HFF-Myc (cell line): Measurements from ENCODE around the gene SPEN.

Experiments used
- DNase-seq: peaks from one replicate; pipeline ENCODE4 v3.0.0-alpha.2; 2011; ENCODE audit warnings: low read depth; ENCODE audit errors: extremely low read depth
- H3K4me3 ChIP-seq: replicated peaks from 2 replicates; pipeline ENCODE4 v1.5.1; 2011; ENCODE audit warnings: low read depth, mild to moderate bottlenecking, control low read depth, low read length
- TF ChIP-seq, protein P1 (sequence below): IDR thresholded peaks from 2 replicates; pipeline ENCODE4 v1.5.1; 2012; ENCODE audit warnings: mild to moderate bottlenecking, low read depth, low read length, control low read depth; ENCODE audit errors: missing control alignments

SPEN gene

GRCh38 chr1:15942661-15943327, 95.3 kb downstream of the SPEN start:
- no peak overlapping the region for H3K4me3 ChIP-seq
- TF ChIP-seq, protein P1, sequence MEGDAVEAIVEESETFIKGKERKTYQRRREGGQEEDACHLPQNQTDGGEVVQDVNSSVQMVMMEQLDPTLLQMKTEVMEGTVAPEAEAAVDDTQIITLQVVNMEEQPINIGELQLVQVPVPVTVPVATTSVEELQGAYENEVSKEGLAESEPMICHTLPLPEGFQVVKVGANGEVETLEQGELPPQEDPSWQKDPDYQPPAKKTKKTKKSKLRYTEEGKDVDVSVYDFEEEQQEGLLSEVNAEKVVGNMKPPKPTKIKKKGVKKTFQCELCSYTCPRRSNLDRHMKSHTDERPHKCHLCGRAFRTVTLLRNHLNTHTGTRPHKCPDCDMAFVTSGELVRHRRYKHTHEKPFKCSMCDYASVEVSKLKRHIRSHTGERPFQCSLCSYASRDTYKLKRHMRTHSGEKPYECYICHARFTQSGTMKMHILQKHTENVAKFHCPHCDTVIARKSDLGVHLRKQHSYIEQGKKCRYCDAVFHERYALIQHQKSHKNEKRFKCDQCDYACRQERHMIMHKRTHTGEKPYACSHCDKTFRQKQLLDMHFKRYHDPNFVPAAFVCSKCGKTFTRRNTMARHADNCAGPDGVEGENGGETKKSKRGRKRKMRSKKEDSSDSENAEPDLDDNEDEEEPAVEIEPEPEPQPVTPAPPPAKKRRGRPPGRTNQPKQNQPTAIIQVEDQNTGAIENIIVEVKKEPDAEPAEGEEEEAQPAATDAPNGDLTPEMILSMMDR, result no peak

GRCh38 chr1:15943328-15943991, 96.0 kb downstream of the SPEN start:
- TF ChIP-seq, protein P1, result no peak
- no peak for DNase-seq
- no peak overlapping the region for H3K4me3 ChIP-seq

More at GRCh38 chr1:15942661-15943327, 95.3 kb downstream of the SPEN start:
- DNase-seq, result no peak

- no peak for DNase-seq
- no peak overlapping the region for H3K4me3 ChIP-seq
- TF ChIP-seq, protein P1, result no peak
Observed at GRCh38 chr1:15943992-15944307, 96.4 kb downstream of the SPEN start.

DNA sequence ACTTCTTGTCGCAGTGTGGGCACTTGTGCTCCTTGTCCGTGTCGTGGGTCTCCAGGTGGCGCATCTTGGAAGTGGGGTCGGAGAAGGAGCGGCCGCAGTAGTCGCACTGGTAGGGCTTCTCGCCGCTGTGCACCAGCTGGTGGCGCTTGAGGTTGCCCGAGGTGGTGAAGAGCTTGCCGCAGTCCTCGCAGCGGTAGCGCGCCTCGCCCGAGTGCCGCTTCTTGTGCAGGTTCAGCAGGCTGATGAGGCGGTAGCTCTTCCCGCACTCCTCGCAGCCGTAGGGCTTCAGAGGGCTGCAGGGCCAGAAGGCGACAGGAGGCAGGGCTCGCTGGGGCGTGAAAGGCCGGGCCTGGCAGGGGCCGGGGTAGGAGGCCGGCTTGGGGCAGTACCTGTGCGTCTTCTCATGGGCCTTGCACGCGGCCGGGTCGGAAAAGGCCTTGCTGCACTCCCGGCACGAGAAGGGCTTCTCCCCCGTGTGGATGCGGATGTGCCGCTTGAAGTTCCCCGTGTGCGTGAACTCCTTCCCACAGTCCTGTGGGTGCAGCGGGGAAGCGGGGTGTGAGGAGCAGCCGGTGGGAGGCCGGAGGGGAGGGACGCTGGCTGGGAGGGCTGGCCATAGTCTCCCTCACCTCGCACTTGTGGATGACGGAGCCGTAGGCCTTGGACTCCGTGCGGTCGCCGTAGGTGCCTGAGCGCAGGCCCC, 97.0 kb downstream of the SPEN start:
- TF ChIP-seq, protein P1, result no peak
- no peak for DNase-seq
- no peak overlapping the region for H3K4me3 ChIP-seq

DNA sequence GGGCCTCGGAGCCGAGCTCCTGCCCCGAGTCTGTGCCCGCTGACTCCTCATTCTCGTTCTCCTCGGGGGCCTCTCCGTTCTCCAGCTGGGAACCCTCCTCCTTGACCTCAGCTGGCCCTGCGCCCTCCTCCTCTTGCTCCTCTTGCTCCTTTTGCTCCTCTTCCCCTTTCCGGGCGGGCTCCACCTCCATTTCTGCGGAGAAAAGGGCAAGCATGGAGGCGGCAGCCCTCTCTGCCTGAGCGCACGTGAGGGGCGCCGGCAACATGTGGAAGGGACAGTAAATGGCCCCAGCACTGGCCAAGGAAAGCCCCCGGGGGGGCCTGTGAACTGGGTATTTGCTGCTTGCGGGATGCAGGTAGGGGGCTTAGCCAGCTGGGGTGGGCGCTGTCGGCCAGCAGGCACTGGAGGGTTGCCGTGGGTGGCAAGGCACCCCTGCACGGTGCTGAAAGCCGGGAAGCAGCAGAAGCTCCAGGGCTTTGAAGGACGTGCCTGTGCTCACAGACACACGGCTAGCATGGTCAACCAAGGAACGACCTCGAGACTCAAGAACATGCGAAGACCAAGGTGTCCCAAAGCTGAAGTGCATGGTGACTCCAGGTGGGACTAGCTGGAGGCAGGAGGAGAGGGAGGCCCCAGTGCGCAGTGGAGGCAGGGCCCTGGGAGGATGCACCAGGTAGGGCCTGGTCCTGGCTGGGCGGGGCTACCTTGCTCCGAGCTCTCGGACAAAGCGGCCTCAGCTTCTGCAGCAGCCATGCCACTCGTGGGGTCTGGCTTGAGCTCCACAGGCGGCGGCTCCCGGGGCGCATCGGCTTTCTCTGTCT, 97.7 kb downstream of the SPEN start:
- no peak overlapping the region for H3K4me3 ChIP-seq
- no peak for DNase-seq
- TF ChIP-seq, protein P1, result no peak

DNA sequence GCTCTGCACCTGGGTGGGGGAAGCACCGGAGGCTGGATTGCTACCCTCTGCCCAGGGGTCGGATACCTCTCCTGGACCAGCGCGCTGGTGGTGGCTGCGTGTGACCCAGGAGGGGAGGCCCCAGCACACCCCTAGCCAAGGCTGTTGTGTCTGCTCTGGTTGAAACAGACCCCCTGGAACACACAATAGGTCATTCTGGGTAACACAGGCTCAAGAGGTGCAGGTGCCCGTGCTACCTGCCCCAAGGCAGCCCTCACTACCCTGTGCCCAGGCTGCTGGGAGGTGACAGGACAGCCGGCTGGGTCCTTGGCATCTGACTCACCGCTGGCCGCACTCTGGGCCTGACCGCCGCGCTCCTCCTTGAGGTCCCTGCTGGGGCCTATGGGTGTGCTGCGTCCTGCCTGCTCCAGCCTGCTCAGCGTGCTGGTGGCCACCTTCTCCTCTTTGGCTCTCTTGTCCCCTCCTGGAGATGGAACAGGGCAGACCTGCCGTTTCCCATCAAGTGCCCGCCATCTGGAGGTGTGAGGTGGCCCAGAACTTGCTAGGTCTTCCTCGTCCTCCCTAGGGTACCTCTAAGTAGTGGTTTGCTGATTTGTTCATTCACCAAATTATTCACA, 98.4 kb downstream of the SPEN start:
- no peak for DNase-seq
- TF ChIP-seq, protein P1, result no peak

More for the DNA sequence above, 98.4 kb downstream of the SPEN start:
- H3K4me3 ChIP-seq, result no peak overlapping the region
